AG04449 (cell line): ENCODE data around the gene KCNJ1.

ENCODE experiments used
- CTCF ChIA-PET: fragments of 350-600 bp; formaldehyde crosslinking; extraction: SDS; loops from one replicate; lab custom pipeline; 2021; ENCODE audit warnings: antibody characterized with exemption; lab: Yijun Ruan, JAX
- POLR2A ChIA-PET: fragments of 400-600, 350-600 bp; formaldehyde crosslinking; extraction: SDS; loops from one replicate; lab custom pipeline; 2020; ENCODE audit warnings: antibody characterized with exemption, inconsistent platforms; lab: Yijun Ruan, JAX
- DNase-seq: peaks from one replicate; pipeline ENCODE4 v3.0.0-alpha.2; 2010; ENCODE audit warnings: low read depth, low spot score
- H3K4me3 ChIP-seq: 2 replicates; pipeline ENCODE4 v1.5.1; 2011; ENCODE audit warnings: low read depth, mild to moderate bottlenecking, control low read depth, low read length
- TF ChIP-seq, protein P1 (sequence below): IDR thresholded peaks from one replicate; pipeline ENCODE4 v1.5.1; 2011; ENCODE audit warnings: mild to moderate bottlenecking, moderate library complexity, low read length, control low read depth, inconsistent platforms; ENCODE audit not compliant: insufficient read depth; ENCODE audit errors: missing control alignments

The KCNJ1 gene

DNA sequence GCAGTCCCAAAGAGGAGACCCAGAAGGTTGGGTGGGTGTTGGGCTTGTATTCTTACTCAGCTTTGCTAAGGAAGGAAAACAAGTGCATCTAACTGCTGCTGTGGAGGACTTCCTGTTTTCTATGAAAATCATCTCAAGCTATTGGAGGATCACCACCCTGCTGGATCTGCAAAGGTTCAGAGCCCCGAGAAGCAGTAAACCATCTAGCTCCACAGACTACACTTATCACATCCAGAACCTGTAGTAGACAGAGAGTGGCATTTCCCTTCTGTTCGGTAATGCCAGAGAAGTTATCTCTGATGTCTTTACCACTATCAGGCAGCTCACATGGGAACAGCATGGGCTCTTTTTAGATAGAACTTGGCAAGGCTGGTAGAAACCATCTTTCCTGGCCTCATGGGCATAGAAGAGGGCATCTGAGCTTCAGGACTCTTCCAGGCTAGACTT is 21.7 kb downstream of the KCNJ1 start:
- ChIA-PET POLR2A (no interaction called here), CTCF (interaction anchor here (0.9 to 5.7 kb wide), 6 partner anchors 9 to 109 kb away, joined by 3 to 35 read pairs (median 4); no protein-coding TSS in a partner anchor)
- DNase-seq = no peak
- H3K4me3 ChIP-seq = no peak overlapping the region
- TF ChIP-seq, protein P1, sequence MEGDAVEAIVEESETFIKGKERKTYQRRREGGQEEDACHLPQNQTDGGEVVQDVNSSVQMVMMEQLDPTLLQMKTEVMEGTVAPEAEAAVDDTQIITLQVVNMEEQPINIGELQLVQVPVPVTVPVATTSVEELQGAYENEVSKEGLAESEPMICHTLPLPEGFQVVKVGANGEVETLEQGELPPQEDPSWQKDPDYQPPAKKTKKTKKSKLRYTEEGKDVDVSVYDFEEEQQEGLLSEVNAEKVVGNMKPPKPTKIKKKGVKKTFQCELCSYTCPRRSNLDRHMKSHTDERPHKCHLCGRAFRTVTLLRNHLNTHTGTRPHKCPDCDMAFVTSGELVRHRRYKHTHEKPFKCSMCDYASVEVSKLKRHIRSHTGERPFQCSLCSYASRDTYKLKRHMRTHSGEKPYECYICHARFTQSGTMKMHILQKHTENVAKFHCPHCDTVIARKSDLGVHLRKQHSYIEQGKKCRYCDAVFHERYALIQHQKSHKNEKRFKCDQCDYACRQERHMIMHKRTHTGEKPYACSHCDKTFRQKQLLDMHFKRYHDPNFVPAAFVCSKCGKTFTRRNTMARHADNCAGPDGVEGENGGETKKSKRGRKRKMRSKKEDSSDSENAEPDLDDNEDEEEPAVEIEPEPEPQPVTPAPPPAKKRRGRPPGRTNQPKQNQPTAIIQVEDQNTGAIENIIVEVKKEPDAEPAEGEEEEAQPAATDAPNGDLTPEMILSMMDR = no peak

GRCh38 chr11:128843198-128843785 is 23.8 kb downstream of the KCNJ1 start:
- H3K4me3 ChIP-seq = no peak overlapping the region
- TF ChIP-seq, protein P1 = no peak
- POLR2A ChIA-PET = no interaction called here
- no peak for DNase-seq
- CTCF ChIA-PET = interaction anchor here (0.8 to 5.7 kb wide), 5 partner anchors 8 to 15 kb away, joined by 3 to 35 read pairs (median 3); no protein-coding TSS in a partner anchor

GRCh38 chr11:128841461-128842072 is 25.5 kb downstream of the KCNJ1 start:
- CTCF ChIA-PET = interaction anchor here (1.5 to 2.9 kb wide), 3 partner anchors 10 to 684 kb away, joined by 5 to 21 read pairs (median 5); no protein-coding TSS in a partner anchor
- DNase-seq = no peak
- TF ChIP-seq, protein P1 = no peak
- H3K4me3 ChIP-seq = no peak overlapping the region
- POLR2A ChIA-PET = no interaction called here

GRCh38 chr11:128840783-128841182 is 26.3 kb downstream of the KCNJ1 start:
- ChIA-PET CTCF (interaction anchor here (0.7 to 2.9 kb wide), 3 partner anchors 9 to 22 kb away, joined by 3 to 21 read pairs (median 5); no protein-coding TSS in a partner anchor), POLR2A (no interaction called here)
- no peak overlapping the region for H3K4me3 ChIP-seq
- TF ChIP-seq, protein P1 = no peak
- no peak for DNase-seq

- DNase-seq = no peak
- H3K4me3 ChIP-seq = no peak overlapping the region
- POLR2A ChIA-PET = no interaction called here
- TF ChIP-seq, protein P1 = no peak
- CTCF ChIA-PET = interaction anchor here (0.7 to 2.9 kb wide), 3 partner anchors 9 to 23 kb away, joined by 3 to 21 read pairs (median 5); no protein-coding TSS in a partner anchor
Measured at GRCh38 chr11:128840137-128840536, 27.0 kb downstream of the KCNJ1 start.

DNA sequence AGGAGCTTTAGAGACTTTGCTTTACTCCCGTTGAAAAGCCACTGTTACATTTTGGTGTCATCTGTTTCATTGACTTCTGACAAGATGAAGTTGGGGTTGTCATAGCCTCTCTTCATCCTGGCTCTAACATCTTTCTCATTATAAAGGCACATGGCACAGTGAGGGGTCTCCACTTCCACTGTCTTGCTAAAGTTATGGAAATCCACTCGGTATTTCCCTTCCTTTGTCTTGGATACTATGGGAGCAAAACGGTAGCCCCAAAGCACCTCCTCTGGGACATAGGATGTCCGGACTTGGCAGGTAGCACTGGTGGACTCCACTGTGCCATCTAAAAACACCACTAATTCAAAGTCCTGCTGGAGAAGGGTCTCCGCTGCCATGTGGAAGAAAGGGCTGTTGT is 28.0 kb downstream of the KCNJ1 start:
- H3K4me3 ChIP-seq = no peak overlapping the region
- TF ChIP-seq, protein P1 = no peak
- no peak for DNase-seq
- ChIA-PET CTCF (interaction anchor here (0.7 to 2.9 kb wide), 4 partner anchors 8 to 681 kb away, joined by 3 to 21 read pairs (median 6); no protein-coding TSS in a partner anchor), POLR2A (no interaction called here)
